SU-DHL-6 (cell line): ENCODE data around the gene LPCAT1.

Source experiments
- H2AFZ ChIP-seq: fragments of 200-600 bp; sonication (generic); 2 replicates; pipeline ENCODE4 v1.6.1; 2014; ENCODE audit warnings: low read depth, mild to moderate bottlenecking, moderate library complexity, mixed read lengths, antibody characterized with exemption, low read length; ENCODE audit not compliant: severe bottlenecking
- H3F3A ChIP-seq: fragments of 200-600 bp; shearing (Covaris generic); 2 replicates; pipeline ENCODE4 v1.6.0; 2016; ENCODE audit warnings: antibody characterized with exemption, mild to moderate bottlenecking; ENCODE audit not compliant: insufficient read depth
- H3K27ac ChIP-seq: fragments of 200-600 bp; sonication (generic); 2 replicates; pipeline ENCODE4 v1.5.1; 2016; ENCODE audit warnings: low read depth, mild to moderate bottlenecking, low read length, moderate library complexity, mixed read lengths
- H3K27me3 ChIP-seq: fragments of 200-600 bp; sonication (generic), shearing (Covaris generic); 2 replicates; pipeline ENCODE4 v1.6.0; 2014; ENCODE audit warnings: mild to moderate bottlenecking, low read length
- H3K36me3 ChIP-seq: fragments of 200-600 bp; sonication (generic); 2 replicates; pipeline ENCODE4 v1.6.1; 2014; ENCODE audit warnings: mild to moderate bottlenecking, low read length, mixed read lengths
- H3K4me2 ChIP-seq: fragments of 300-600, 200-600 bp; shearing (Covaris generic), sonication (generic); 2 replicates; pipeline ENCODE4 v1.6.0; 2014; ENCODE audit warnings: low read length, low read depth, mild to moderate bottlenecking; ENCODE audit not compliant: poor library complexity, severe bottlenecking
- H3K4me3 ChIP-seq: fragments of 200-600 bp; sonication (generic); 2 replicates; pipeline ENCODE4 v1.5.1; 2014; ENCODE audit warnings: antibody characterized with exemption, low read length, mild to moderate bottlenecking, mixed read lengths; ENCODE audit not compliant: insufficient read depth, poor library complexity, severe bottlenecking
- H3K79me2 ChIP-seq: fragments of 200-600 bp; sonication (generic); 2 replicates; pipeline ENCODE4 v1.6.1; 2014; ENCODE audit warnings: mild to moderate bottlenecking, low read length, moderate library complexity; ENCODE audit not compliant: insufficient read depth
- H3K9ac ChIP-seq: fragments of 200-600 bp; sonication (generic); 2 replicates; pipeline ENCODE4 v1.7.0; 2014; ENCODE audit warnings: mild to moderate bottlenecking, low read length
- H3K9me2 ChIP-seq: fragments of 200-600 bp; sonication (generic); replicated peaks from 2 replicates; pipeline ENCODE4 v1.6.1; 2014; ENCODE audit warnings: low read length; ENCODE audit not compliant: insufficient read depth
- H3K9me3 ChIP-seq: fragments of 200-600 bp; sonication (generic); 2 replicates; pipeline ENCODE4 v1.6.1; 2014; ENCODE audit warnings: low read length, mixed read lengths; ENCODE audit not compliant: insufficient read depth
- H4K20me1 ChIP-seq: fragments of 200-600 bp; sonication (generic); 2 replicates; pipeline ENCODE4 v1.6.1; 2014; ENCODE audit warnings: low read depth, mild to moderate bottlenecking, antibody characterized with exemption, low read length, moderate library complexity, mixed read lengths
- CTCF ChIP-seq: fragments of 200-600 bp; sonication (generic); IDR thresholded peaks from one replicate; pipeline ENCODE4 v1.5.1; 2017; ENCODE audit warnings: antibody characterized with exemption, mild to moderate bottlenecking, low read length, moderate library complexity; ENCODE audit not compliant: insufficient read depth, poor library complexity, severe bottlenecking
- EZH2phosphoT487 ChIP-seq: fragments of 200-600 bp; sonication (generic), shearing (Covaris generic); conservative IDR thresholded peaks from 2 replicates; pipeline ENCODE4 v1.6.1; 2018; ENCODE audit warnings: mild to moderate bottlenecking, antibody characterized with exemption, low read length, moderate library complexity, mixed read lengths

The LPCAT1 gene

GRCh38 chr5:1489754-1490153, 34.0 kb downstream of the LPCAT1 start:
- TF ChIP-seq CTCF, result no peak
- TF ChIP-seq EZH2phosphoT487, result no peak
- H3K9me3 ChIP-seq, result no peaks in the 10 kb centered on the region
- H3K79me2 ChIP-seq, result no peaks in the 10 kb centered on the region
- no peaks in the 10 kb centered on the region for H3K9me2 ChIP-seq
- H3K9ac ChIP-seq, result no peak overlapping the region
- no peaks in the 10 kb centered on the region for H3K27me3 ChIP-seq
- no peak overlapping the region for H2AFZ ChIP-seq
- 0 out of 2 replicates have a peak, but pooled peaks cover 3% of the 10 kb centered on the region for H3K36me3 ChIP-seq
- no peak overlapping the region for H3K27ac ChIP-seq
- H3F3A ChIP-seq, result peaks cover 10% of the 10 kb centered on the region; the same call in 1 of the 2 replicates
- H3K4me3 ChIP-seq, result no peak overlapping the region
- H4K20me1 ChIP-seq, result no peaks in the 10 kb centered on the region
- no peak overlapping the region for H3K4me2 ChIP-seq

GRCh38 chr5:1488882-1489680, 34.7 kb downstream of the LPCAT1 start:
- Histone ChIP-seq H3K9ac (peak overlapping the region; percentile 17; the same call in 1 of the 2 replicates), H3K27ac (peak overlapping the region; percentile 69), H3K9me2 (no peaks in the 10 kb centered on the region), H3K36me3 (0 out of 2 replicates have a peak, but pooled peaks cover 3% of the 10 kb centered on the region), H3F3A (peaks cover 10% of the 10 kb centered on the region; the same call in 1 of the 2 replicates), H3K9me3 (no peaks in the 10 kb centered on the region), H3K27me3 (no peaks in the 10 kb centered on the region), H4K20me1 (no peaks in the 10 kb centered on the region), H3K4me2 (peak overlapping the region; percentile 17), H3K79me2 (no peaks in the 10 kb centered on the region), H3K4me3 (no peak overlapping the region), H2AFZ (no peak overlapping the region)
- TF ChIP-seq CTCF, result no peak
- TF ChIP-seq EZH2phosphoT487, result no peak

GRCh38 chr5:1487079-1487764, 36.5 kb downstream of the LPCAT1 start:
- no peak overlapping the region for H3K27ac ChIP-seq
- H3K79me2 ChIP-seq, result no peaks in the 10 kb centered on the region
- no peaks in the 10 kb centered on the region for H4K20me1 ChIP-seq
- H3K9ac ChIP-seq, result no peak overlapping the region
- 0 out of 2 replicates have a peak, but pooled peaks cover 3% of the 10 kb centered on the region for H3K36me3 ChIP-seq
- no peaks in the 10 kb centered on the region for H3K27me3 ChIP-seq
- H3K9me2 ChIP-seq, result no peaks in the 10 kb centered on the region
- no peaks in the 10 kb centered on the region for H3K9me3 ChIP-seq
- no peak overlapping the region for H3K4me2 ChIP-seq
- peaks cover 10% of the 10 kb centered on the region; the same call in 1 of the 2 replicates for H3F3A ChIP-seq
- no peak overlapping the region for H2AFZ ChIP-seq
- TF ChIP-seq EZH2phosphoT487, result no peak
- no peak overlapping the region for H3K4me3 ChIP-seq
